Epithelial cell of umbilical artery (primary cell): Measurements from ENCODE around the gene PTAR1. TPM values are rescaled to one million over a fixed set of nuclear protein-coding genes. Genes with fewer than 3 reads are reported as not detected.

ENCODE experiments used
- total RNA-seq: library from RNA; depleted of rRNA; stranded (reverse); fragments of >200 nt; gene quantifications from 2 replicates; pipeline ENCODE4 v1.2.3, GENCODE V29; 2014

The PTAR1 gene, protein sequence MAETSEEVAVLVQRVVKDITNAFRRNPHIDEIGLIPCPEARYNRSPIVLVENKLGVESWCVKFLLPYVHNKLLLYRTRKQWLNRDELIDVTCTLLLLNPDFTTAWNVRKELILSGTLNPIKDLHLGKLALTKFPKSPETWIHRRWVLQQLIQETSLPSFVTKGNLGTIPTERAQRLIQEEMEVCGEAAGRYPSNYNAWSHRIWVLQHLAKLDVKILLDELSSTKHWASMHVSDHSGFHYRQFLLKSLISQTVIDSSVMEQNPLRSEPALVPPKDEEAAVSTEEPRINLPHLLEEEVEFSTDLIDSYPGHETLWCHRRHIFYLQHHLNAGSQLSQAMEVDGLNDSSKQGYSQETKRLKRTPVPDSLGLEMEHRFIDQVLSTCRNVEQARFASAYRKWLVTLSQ
- total RNA-seq: 41.6 and 62.6 TPM in 2 replicates

DNA sequence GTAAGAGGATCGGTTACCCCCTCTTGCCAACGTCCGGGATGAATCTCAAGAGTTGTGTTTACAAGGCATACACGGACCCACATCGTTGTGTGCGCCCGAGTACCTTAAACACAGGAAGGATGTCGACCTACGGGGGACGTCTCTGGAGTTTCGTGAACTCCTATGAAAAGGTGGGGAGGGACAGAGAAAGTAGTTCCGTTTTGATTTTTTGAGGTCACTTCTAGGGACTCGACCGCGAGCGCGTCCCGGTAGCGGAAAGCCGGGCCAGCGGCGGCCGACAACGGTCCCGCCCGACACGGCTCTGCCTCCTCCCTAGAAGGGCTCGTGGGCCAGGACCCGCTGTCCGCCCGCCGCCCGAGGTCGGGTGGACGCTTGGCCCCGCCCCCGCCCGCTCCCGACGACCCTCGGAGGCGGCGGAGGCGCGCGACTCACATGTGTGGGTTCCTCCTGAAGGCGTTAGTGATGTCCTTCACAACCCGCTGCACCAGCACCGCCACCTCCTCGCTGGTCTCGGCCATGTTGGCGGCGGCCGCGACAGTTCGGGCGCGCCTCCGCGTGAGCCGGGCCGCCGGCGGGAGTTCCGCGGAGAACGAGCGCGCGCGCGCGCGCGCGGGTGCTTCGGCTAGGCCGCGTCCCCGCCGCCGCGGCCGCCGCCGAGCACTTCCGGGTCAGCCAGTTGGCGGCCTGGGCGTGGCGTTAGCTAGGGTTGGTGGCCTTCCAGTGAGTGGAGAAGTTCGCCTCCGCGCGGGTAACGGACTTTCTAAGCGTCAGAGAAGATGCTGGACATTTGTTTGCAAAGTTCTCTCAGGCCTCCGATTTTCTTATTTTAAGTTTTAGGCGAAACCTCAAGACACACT, at the start of gene PTAR1:
Gene PTAR1 (minus strand): TSS at position 591 of the 857 bp plus-strand sequence. CDS start 73 bp downstream, at position 518.

DNA sequence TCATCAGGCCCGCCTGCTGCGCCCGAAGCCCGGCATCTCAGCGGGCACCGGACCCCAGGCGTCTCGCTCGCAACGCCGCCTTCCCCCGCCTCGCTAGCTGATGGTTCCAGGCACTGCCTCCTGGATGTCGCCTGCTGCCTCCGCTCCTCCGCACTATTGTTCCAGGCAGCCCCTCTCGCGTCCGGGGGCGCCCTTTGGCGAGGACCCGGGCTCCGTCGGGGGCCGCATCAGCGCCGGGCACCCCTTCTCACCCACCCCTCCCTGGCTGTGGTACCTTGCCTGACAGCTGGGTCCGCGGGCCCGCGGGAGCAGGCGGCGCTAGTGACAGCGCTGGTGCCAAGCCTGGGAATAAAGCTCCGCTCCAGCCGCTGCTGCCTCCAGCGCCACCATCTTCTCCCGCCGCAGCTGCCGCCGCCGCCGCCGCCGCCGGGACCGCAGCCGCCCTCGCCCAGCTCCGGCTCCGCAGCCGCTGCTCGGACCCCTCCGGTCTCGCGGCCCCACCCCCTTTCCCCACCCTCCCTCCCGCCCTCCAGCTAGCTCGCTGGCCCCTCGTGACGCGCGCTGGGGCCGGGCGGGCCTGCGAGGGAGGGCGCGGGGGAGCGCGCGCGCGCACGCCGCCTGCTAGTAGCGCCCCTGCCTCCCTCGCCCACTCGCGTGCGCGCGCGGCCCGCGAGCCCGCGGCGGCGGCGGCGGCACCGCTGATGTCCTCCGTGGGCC, 87.8 kb downstream of the PTAR1 start, which contains the start of gene APBA1:
Gene APBA1 (minus strand): TSS at position 493 of the 717 bp plus-strand sequence.

Other genes with a start within 250 kb of the PTAR1 start
- 0.91 and 1.6 TPM in 2 replicates for gene APBA1, start 87.6 kb downstream of the PTAR1 start, total RNA-seq
- gene CFAP95, start 60.8 kb upstream of the PTAR1 start, total RNA-seq: not detected in 2 replicates